GM12891 (cell line): ENCODE results near the gene RGL3.

ENCODE experiments used
- POLR2AphosphoS5 ChIP-seq: IDR thresholded peaks from 2 replicates; pipeline ENCODE4 v1.6.1; 2011; ENCODE audit warnings: low read depth, low read length, control low read depth
- TAF1 ChIP-seq: IDR thresholded peaks from 2 replicates; pipeline ENCODE4 v1.6.1; 2011; ENCODE audit warnings: low read depth, low read length, control low read depth

GRCh38 chr19:11416346-11417052, 2.6 kb downstream of the RGL3 start:
- no peak for TF ChIP-seq TAF1
- no peak for TF ChIP-seq POLR2AphosphoS5
